Activated T-cell treated with anti-CD3 and anti-CD28 coated beads for 1 hour (primary cell): ENCODE results near the gene RUSF1.
A peak's percentile ranks its signal among the peaks of the same experiment; 100 is the strongest.

Source experiments
- DNase-seq: peaks from one replicate; pipeline ENCODE4 v3.0.0-alpha.2; 2020; ENCODE audit warnings: low read depth

Gene RUSF1

DNA sequence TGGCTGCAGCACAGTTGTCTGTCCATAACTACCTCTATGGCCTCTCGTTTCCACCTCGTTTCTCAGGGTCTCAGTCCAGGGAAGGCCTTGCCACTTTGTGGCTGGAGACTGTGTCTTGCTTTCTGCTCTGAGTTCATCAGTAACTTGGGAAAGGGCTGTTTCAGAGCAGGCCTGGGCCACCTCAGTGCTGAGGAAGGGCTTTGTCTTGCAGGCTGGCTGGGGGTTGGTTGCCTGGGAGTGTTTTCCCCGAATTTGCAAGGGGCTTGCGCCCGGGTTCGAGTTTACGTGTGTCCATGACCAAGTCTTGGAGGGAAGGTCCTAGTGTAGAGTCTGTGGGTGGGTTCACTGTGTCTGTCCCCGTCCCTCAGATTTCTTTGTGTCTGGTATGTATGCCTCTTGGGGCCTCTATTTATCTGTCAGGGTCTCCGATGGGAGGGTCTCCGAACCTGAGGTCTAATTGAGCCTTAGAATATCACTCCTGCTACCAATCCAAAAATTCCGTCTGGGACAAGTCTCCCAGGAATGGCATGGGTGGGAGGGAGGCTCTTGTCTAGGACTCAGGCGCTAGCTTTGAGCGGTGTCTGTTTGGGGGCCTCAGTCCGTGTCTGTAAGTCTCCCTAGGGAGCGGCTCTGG is 36.8 kb downstream of the RUSF1 start:
- no peak for DNase-seq

- no peak for DNase-seq
Observed at GRCh38 chr16:31470615-31471014, 37.6 kb downstream of the RUSF1 start.

DNA sequence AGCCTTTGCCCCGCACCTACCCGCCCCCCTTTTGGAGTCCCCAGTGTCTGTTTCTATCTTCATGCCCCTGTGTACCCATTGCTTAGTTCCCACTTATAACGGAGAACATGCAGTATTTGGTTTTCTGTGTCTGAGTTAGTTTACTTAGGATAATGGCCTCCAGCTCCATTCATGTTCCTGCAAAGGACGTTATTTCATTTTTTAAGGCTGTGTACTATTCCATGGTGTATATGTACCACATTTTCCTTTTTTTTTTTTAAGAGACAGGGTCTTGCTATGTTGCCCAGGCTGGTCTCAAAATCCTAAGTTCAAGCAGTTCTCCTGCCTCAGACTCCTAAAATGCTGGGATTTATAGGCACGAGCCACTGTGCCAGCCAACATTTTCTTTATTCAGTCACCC is 40.3 kb downstream of the RUSF1 start:
- no peak for DNase-seq

DNA sequence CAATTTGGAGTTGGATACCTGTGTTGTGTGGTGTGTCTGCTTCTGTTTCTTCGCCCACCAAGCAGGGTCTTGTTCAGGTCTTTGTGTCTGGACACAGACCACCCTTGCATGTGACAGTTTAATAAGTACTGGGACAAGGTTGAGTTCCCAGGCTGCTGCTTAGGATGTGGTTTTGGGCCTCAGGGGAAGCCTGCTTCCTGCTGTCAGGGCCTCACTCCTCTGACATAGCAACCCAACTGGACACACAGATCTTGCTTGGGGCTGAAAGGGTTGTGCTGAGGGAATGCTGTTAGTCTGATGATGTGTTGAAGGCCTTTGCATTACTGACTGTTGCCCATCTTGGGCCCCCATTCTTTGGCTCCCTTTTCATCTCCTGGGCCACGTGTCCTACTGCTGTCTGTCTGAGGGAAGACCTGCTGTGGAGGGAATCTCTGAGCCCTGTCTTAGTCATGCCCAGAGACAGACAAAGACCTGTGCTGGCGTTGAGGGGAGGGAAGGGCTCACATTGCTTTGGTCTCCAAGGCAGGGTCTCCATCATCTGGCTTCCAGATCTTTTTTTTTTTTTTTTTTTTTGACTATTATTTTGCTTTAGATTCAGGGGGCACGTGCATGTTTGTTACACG is 40.9 kb downstream of the RUSF1 start:
- no peak for DNase-seq

DNA sequence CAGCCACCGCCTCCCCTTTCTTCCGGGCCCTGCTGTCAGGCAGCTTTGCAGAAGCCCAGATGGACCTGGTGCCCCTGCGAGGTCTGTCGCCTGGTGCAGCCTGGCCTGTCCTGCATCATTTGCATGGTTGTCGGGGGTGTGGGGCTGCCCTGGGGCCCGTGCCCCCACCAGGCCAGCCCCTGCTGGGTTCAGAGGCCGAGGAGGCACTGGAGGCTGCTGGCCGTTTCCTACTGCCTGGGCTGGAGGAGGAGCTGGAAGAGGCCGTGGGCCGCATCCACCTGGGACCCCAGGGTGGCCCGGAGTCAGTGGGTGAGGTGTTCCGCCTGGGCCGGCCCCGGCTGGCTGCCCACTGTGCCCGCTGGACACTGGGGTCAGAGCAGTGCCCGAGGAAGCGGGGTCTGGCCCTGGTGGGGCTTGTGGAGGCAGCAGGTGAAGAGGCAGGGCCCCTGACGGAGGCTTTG is 41.8 kb downstream of the RUSF1 start:
- no peak for DNase-seq

DNA sequence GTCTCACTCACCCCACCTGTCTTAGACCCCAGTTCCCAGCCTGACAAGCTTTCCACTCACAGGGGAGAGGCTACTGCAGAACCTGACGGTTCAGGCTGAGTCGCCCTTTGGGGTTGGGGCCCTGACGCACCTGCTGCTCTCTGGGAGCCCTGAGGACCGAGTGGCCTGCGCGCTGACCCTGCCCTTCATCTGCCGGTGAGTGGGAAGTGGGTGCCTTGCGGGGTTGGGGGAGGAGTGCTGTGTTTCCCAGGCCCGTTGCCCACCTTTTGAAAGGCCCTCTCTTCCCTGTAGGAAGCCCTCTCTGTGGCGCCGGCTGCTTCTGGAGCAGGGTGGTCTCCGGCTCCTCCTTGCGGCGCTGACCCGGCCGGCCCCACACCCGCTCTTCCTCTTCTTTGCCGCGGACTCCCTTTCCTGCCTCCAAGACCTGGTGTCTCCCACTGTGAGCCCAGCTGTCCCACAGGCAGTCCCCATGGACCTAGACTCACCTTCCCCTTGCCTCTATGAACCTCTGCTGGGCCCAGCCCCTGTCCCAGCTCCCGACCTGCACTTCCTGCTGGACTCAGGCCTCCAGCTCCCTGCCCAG is 42.3 kb downstream of the RUSF1 start:
- DNase-seq, result no peak

- DNase-seq, result no peak
Observed at GRCh38 chr16:31464781-31465260, 43.4 kb downstream of the RUSF1 start.

DNA sequence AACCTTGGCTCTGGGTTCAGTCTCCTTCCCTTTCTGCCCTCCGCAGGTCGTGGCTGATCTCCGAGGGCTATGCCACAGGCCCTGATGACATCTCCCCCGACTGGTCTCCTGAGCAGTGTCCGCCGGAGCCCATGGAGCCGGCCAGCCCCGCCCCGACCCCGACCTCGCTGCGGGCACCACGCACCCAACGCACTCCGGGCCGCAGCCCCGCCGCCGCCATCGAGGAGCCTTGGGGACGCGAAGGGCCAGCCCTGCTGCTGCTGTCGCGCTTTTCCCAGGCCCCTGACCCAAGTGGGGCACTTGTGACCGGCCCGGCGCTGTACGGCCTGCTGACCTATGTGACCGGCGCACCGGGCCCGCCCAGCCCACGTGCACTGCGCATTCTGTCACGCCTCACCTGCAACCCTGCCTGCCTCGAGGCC is 43.8 kb downstream of the RUSF1 start:
- no peak for DNase-seq

GRCh38 chr16:31461921-31462804 is 46.0 kb downstream of the RUSF1 start:
- DNase-seq, result no peak

GRCh38 chr16:31461201-31461920 is 46.8 kb downstream of the RUSF1 start:
- no peak for DNase-seq

DNA sequence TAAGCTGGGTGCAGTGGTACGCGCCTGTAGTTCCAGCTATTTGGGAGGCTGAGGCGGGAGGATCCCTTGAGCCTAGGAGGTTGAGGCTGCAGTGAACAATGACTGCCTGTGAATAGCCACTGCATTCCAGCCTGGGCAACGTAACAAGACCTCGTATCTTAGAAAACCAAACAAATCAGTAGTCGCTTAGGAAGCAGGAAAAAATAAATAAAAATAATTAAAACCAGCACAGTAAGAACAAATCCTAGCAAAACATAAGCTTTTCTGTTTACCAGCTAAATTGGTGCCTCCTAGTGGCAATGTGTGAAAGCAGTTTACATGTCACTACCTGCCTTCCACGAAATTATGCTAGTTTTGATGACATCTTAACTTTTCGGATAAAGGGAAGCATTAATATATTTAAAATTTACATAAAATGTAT is 47.6 kb downstream of the RUSF1 start:
- no peak for DNase-seq

DNA sequence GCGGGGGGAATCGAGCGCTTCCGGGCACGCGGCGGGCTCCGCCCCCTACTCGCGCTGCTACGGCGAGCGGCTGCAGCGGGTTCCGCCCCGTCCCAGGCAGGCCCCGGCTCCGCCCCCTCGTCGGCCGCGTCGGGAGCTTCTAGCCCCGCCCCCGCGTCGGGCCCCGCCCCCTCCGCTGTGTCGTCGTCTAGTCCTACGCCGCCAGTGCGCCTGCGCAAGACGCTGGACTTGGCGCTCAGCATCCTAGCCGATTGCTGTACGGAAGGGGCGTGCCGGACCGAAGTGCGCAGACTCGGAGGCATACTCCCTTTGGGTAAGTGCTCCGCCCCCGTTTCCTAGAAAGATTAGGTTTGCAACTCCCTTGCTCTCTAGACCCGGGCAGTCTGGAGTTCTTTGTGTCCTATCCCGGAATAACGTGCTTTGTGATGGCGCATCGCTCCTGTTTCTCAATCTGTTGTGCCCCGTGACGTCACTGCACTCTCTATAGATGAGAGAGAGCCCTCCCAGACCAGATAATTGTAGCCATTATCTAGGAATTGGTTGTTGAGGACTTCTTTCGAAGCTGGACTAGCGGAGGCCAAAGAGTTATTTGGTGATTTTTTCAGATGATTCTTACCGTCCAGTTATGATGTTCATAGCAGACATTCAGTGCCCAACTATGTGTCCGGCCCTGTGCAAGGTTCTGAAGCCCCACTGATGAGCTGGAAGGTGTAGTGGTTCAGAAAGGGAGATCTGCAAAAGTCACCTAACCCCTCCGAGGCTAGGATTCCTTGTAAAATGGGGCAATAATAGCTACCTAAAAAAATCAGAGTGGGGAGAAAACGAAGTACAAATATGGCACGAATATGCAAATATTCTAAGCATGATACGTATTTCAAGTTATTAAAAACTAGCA is 48.3 kb downstream of the RUSF1 start:
- peak; percentile 100 for DNase-seq

- DNase-seq, result peak; percentile 91
Observed at GRCh38 chr16:31458844-31459686, 49.1 kb downstream of the RUSF1 start, which contains the start of gene ARMC5. Gene ARMC5 (plus strand): TSS chr16:31459501. CDS start chr16:31459525, 24 bp downstream.

GRCh38 chr16:31458073-31458843 is 49.9 kb downstream of the RUSF1 start:
- no peak for DNase-seq

- no peak for DNase-seq
Observed at GRCh38 chr16:31456988-31457360, 51.2 kb downstream of the RUSF1 start.

DNA sequence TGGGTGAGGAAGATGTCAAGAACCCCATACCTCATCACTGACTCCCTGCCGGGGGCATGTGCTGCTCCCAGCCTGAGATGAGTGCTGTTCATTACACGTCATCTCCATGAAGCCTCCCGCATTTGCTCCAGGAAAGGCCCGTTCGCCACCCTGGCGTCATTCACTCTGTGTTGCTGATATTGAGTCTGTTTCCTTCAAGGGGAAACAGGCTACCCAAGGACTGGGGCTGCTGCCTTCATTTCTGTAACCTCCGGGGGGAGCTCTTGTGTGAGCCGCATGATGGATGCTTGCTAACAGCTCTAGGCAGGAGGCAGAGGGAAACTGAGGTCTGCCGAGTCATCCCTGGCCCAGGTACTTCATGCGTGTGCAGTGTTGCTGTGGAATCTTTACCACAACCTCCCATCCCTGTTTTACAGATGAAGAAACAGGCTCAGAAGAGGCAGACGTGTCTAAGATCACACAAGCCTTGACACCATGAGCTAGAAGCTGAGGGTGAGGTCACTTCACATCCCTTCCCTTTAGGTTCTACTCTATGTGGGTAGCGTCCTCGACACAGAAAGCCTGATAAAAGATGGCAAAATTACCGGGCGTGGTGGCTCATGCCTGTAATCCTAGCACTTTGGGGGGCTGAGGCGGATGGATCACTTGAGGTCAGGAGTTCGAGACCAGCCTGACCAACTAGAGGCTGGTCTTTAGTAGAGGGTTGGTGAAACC is 52.4 kb downstream of the RUSF1 start:
- no peak for DNase-seq

GRCh38 chr16:31453255-31454204 is 54.7 kb downstream of the RUSF1 start:
- DNase-seq, result no peak
